Measurements from ENCODE around the gene RBL2.

DNA sequence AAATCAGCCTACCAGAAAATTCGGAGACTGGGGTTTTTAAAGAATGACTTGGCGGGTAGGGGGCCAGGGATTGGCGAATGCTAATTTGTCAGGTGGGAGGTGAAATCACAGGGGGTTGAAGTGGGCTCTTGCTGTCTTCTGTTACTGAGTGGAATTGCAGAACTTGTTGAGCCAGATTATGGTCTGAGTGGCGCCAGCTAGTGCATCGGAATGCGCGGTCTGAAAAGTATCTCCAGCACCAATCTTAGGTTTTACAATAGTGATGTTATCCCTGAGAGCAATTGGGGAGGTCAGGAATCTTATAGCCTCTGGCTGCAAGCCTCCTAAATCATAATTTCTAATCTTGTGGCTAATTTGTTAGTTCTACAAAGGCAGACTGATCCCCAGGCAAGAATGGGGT, 762 bp upstream of the RBL2 start:
- TF ChIP-seq, protein P1, sequence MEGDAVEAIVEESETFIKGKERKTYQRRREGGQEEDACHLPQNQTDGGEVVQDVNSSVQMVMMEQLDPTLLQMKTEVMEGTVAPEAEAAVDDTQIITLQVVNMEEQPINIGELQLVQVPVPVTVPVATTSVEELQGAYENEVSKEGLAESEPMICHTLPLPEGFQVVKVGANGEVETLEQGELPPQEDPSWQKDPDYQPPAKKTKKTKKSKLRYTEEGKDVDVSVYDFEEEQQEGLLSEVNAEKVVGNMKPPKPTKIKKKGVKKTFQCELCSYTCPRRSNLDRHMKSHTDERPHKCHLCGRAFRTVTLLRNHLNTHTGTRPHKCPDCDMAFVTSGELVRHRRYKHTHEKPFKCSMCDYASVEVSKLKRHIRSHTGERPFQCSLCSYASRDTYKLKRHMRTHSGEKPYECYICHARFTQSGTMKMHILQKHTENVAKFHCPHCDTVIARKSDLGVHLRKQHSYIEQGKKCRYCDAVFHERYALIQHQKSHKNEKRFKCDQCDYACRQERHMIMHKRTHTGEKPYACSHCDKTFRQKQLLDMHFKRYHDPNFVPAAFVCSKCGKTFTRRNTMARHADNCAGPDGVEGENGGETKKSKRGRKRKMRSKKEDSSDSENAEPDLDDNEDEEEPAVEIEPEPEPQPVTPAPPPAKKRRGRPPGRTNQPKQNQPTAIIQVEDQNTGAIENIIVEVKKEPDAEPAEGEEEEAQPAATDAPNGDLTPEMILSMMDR (conservative IDR thresholded peaks at IDR 0.05; ENCODE audit: low read length), result no peak
- TF ChIP-seq EZH2phosphoT487 (IDR thresholded peaks at IDR 0.05; ENCODE audit: borderline replicate concordance), result no peak

Data from Loucy (cell line).